NT2/D1 (cell line): ENCODE measurements around the gene DOCK11.

Experiments used
- SUZ12 ChIP-seq: IDR thresholded peaks from 2 replicates; pipeline ENCODE4 v1.6.1; 2011; ENCODE audit not compliant: insufficient read length, insufficient read depth; ENCODE audit errors: extremely low read depth
- YY1 ChIP-seq: IDR thresholded peaks from 2 replicates; pipeline ENCODE4 v1.6.1; 2011; ENCODE audit not compliant: insufficient read length, insufficient read depth

GRCh38 chrX:118523920-118524319, 28.3 kb downstream of the DOCK11 start:
- no peak for TF ChIP-seq SUZ12
- no peak for TF ChIP-seq YY1
